ENCODE data around the gene REX1BD. TPM values are rescaled to one million over a fixed set of nuclear protein-coding genes. Genes with fewer than 3 reads are reported as not detected.
"Not testable (repeated sequence)": the region's sequence is repeated elsewhere in the genome, so short reads cannot be mapped to it uniquely, and the experiment has no call there.

Gene REX1BD
- total RNA-seq, 2 donors from 2014 or later = 46.7 to 79.6 TPM

- DNase-seq = no peak
- Histone ChIP-seq H3K4me1 (peaks cover 10% of the 10 kb centered on the region), H3K4me3 (no peak overlapping the region), H3K9ac (ENCODE audit: low read depth in 2 of 2, low read length in 2 of 2) (no peak overlapping the region), H3K27ac (no peak overlapping the region), H3K9me3 (no peaks in the 10 kb centered on the region), H3K27me3 (peaks cover 23% of the 10 kb centered on the region), H3K36me3 (no peaks in the 10 kb centered on the region)
- TF ChIP-seq CTCF (IDR thresholded peaks at IDR 0.05) = no peak
- intact Hi-C loops (cut with DNase I) = no loop called here
These were observed 6.9 kb downstream of the REX1BD start for GRCh38 chr19:18595475-18595874.

- intact Hi-C loops (cut with DNase I) = no loop called here
- peak; percentile 66 for DNase-seq
These were observed 8.2 kb downstream of the REX1BD start for GRCh38 chr19:18596752-18597157.

GRCh38 chr19:18597809-18598660 is 9.4 kb downstream of the REX1BD start:
- Histone ChIP-seq H3K27me3 (peaks cover 30% of the 10 kb centered on the region), H3K4me3 (no peak overlapping the region), H3K27ac (no peak overlapping the region), H3K9me3 (no peaks in the 10 kb centered on the region), H3K36me3 (no peaks in the 10 kb centered on the region), H3K9ac (ENCODE audit: low read depth in 2 of 2, low read length in 2 of 2) (no peak overlapping the region), H3K4me1 (peaks cover 10% of the 10 kb centered on the region)
- TF ChIP-seq CTCF (IDR thresholded peaks at IDR 0.05) = no peak
- intact Hi-C loops (cut with DNase I) = no loop called here
- DNase-seq = no peak

More at GRCh38 chr19:18596752-18597157, 8.2 kb downstream of the REX1BD start:
- no peaks in the 10 kb centered on the region for H3K36me3 ChIP-seq
- no peak overlapping the region for H3K4me3 ChIP-seq
- no peak overlapping the region for H3K9ac ChIP-seq (ENCODE audit: low read depth in 2 of 2, low read length in 2 of 2)
- peaks cover 10% of the 10 kb centered on the region for H3K4me1 ChIP-seq
- H3K27me3 ChIP-seq = peaks cover 23% of the 10 kb centered on the region
- H3K9me3 ChIP-seq = no peaks in the 10 kb centered on the region
- no peak overlapping the region for H3K27ac ChIP-seq
- TF ChIP-seq CTCF (IDR thresholded peaks at IDR 0.05) = no peak

GRCh38 chr19:18599485-18599884 is 10.9 kb downstream of the REX1BD start:
- H3K27me3 ChIP-seq = peaks cover 44% of the 10 kb centered on the region
- intact Hi-C loops (cut with DNase I) = no loop called here
- no peaks in the 10 kb centered on the region for H3K9me3 ChIP-seq
- no peak overlapping the region for H3K4me3 ChIP-seq
- H3K4me1 ChIP-seq = peaks cover 9% of the 10 kb centered on the region
- no peak overlapping the region for H3K27ac ChIP-seq
- TF ChIP-seq CTCF (IDR thresholded peaks at IDR 0.05) = no peak
- DNase-seq = no peak
- H3K9ac ChIP-seq (ENCODE audit: low read depth in 2 of 2, low read length in 2 of 2) = no peak overlapping the region
- H3K36me3 ChIP-seq = no peaks in the 10 kb centered on the region

- H3K9ac ChIP-seq (ENCODE audit: low read depth in 2 of 2, low read length in 2 of 2); H3K9me3 ChIP-seq; intact Hi-C loops (cut with DNase I); DNase-seq; H3K36me3 ChIP-seq; H3K4me1 ChIP-seq; H3K4me3 ChIP-seq; H3K27ac ChIP-seq: not testable (repeated sequence)
- peaks cover 49% of the 10 kb centered on the region for H3K27me3 ChIP-seq
These were observed 12.2 kb downstream of the REX1BD start for GRCh38 chr19:18600692-18601397.

- H3K27ac ChIP-seq = no peak overlapping the region
- H3K4me3 ChIP-seq = no peak overlapping the region
- peaks cover 55% of the 10 kb centered on the region for H3K27me3 ChIP-seq
- intact Hi-C loops (cut with DNase I) = no loop called here
- H3K9ac ChIP-seq (ENCODE audit: low read depth in 2 of 2, low read length in 2 of 2) = no peak overlapping the region
- TF ChIP-seq CTCF (IDR thresholded peaks at IDR 0.05) = no peak
- no peaks in the 10 kb centered on the region for H3K9me3 ChIP-seq
- DNase-seq = no peak
- no peaks in the 10 kb centered on the region for H3K36me3 ChIP-seq
- no peaks in the 10 kb centered on the region for H3K4me1 ChIP-seq
These were observed 13.3 kb downstream of the REX1BD start for GRCh38 chr19:18601875-18602274.
